NCI-H345 treated with DMSO at 0.1 percent for 48 hours (cell line): ENCODE data around the gene GPM6B.

Source experiments
- DNase-seq: peaks from one replicate; lab custom pipeline; 2025; ENCODE audit not compliant: unreplicated experiment; lab: John Stamatoyannopoulos, UW

GPM6B gene

DNA sequence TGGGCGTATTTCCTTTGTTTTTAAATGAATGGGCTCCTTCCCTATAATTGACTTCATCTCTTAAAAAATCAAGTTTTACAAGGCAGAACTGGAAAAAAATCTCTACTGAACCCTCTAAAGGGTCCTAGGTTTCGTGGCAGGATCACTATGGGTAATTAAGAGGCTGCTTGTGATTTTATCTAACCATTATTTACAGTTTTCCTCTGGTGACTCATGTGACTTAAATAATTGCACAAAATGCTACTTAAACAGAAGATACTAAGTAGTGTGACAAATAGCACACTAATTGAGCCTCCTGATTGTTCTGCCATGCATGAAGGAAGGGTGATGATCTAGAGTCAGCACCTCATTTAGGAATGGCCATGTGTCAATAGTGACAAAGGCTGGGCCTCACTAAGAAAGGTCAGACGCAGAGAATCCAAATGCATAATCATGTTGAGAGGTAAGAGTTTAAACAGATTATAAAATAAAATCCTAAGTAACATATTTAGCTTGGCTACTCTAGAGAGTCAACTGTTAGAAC, 46.8 kb downstream of the GPM6B start:
- DNase-seq: no peak

DNA sequence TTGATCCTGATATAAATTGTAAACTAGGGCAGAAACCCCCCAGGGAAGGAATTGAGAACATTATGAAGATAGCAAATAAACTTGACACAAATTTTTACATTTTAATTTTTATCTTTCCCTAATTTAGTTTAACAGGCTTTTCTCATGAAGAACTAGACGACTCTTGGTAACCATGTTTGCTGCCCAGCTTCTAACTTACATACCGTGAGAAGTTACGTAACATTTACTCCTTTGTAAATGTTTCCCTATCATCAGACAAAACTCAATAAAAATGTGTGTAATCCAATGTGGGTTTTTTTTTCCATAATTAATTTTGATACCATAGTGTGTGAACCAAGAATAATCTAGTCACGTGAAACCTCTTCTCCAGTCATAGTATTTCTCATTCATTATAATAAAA, 48.0 kb downstream of the GPM6B start:
- no peak for DNase-seq

DNA sequence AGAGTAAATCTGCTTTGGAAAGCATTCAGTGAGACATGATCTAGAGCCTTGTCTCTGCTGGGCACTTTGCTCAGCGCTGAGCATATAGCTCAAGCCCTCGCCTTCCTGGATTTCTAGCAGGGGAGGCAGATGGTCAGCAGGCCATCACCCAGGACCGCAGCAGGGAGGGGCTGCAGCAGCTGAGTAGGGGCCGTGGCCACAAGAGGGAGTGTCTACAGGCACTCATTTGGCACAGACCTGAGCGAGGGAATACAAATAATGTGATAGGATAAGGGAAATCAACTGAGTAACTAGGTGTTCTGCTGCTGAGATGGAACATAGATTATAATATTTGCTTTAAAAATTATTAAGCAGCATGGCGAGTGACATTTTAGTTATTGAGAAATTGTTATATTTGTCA, 52.1 kb downstream of the GPM6B start:
- no peak for DNase-seq

DNA sequence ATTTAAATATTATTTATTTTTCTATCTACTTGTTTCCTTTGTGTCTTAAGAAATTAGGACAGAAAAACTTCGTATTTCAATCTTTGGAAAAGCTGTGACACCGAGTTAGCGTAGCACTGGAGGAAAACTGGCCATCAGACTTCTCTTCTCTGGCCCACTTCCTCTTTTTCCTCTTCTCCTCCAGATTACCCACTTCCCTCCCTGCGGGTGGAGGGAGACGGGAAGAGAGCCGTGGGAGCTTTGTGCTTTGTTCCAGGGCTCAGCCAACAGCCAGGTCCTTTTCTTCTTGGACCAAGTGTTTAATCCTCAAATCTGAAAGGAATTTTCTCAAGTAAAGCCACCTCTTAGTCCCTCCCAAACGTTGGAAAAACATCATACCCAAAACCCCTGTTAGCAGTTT, 52.6 kb downstream of the GPM6B start:
- DNase-seq: no peak

DNA sequence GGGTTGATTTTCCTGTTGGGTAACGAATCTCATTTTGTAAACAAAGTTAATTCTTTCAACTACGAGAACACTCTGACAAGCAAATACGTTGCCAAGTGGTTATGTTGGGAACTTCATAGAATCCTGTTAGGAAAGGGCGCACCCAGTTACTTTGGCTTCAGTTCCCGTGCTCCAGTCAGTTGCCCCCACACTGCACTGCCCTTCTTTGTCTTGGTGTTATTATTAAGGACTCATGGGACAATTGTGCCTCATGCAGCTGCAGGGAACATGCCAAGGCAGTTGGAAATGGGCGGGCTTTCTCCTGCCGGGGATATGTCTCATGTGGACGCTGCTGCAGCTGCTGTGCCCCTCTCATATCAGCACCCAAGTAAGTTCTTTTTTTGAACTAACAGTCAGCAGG, 53.4 kb downstream of the GPM6B start:
- no peak for DNase-seq

DNA sequence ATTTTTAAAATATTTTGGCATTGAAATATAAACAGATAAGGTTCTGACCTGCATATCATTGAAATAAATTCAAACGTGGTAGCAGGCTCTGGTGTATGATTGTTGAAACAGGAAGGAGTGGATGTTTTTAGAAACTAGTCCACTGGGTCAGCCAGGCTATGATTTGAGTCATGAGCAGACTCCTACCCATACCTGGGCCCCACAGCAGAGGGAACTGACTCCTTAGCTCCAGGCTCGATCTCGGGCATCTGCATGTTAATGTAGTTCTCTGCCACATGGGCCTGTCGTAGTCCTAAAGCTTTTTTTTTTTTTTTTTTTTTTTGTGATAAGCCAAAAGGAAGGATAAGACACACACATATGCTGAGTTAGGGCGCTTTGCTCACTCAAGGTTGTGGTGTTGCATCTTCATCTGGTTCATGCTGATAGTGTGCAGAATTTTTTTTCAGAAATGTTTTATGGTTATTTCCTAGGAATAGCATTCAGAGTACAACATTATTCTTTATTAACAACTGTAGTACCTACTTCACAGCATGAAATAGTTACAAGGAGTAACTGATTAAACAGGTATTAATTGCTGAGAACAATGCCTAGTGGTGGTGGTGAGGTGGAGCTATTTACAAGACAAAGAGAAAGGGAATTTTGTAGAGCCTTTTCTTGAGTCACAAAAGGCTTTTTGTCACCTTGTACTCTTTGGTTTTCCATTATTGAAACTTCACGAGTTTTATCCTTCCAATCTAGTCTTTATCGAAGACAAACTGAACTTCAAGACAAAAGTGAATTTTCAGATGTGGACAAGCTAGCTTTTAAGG, 55.1 kb downstream of the GPM6B start:
- no peak for DNase-seq

DNA sequence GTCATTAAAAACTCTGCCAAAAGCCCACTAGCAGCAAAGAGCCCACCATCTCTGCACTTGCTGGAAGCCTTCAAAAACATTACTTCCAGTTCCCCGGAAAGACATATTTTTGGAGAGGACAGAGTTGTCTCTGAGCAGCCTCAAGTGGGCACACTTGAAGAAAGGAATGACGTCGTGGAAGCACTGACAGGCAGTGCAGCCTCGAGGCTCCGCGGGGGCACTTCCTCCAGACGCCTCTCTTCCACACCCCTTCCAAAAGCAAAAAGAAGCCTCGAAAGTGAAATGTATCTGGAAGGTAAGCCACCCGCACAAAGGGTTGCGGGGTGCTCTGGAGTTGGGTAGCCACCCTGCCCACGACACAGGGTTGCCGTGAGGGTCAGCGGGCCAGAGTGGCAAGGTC, 56.5 kb downstream of the GPM6B start:
- no peak for DNase-seq

DNA sequence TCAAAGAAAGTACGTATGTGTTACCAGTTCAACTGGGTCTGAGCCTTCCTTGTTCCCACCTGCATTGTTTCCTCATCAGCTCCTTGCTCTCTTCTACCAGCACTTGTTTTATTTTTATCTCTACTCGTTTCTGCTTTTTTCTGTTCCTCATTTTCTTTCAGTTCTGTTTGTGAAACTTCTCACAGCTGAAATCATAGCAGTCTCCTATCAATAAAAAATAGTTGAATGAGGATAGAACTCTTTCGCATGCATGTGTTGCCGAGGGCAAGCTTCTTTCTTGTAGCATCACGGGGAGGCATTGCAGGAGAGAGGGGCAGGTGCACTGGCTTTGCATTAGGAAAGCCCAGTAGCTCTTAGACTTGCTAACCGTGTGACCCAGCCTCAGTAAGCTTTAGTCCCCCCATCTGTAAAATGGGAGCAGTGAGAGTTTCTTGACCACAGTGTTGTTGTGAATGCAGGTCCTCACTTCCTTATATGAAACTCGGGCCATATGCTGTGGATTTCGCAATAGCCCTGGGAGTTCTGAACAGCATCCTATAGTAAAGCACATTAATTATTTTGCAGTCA, 57.7 kb downstream of the GPM6B start:
- DNase-seq: no peak

DNA sequence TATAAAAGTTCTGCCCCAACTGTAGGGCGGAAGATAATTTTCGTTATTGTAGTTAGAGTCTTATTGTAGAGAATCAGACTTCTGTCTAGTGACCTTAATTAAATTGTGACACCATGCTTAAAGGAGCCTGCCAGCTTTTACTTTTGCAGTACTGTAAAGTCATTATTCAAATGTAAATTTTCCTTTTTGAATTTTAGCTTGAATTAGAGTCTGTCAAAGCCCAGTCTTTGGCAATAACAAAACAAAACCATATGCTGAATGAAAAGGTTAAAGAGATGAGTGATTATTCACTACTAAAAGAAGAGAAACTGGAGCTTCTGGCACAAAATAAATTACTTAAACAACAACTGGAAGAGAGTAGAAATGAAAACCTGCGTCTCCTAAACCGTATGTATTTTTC, 60.5 kb downstream of the GPM6B start:
- DNase-seq: no peak

DNA sequence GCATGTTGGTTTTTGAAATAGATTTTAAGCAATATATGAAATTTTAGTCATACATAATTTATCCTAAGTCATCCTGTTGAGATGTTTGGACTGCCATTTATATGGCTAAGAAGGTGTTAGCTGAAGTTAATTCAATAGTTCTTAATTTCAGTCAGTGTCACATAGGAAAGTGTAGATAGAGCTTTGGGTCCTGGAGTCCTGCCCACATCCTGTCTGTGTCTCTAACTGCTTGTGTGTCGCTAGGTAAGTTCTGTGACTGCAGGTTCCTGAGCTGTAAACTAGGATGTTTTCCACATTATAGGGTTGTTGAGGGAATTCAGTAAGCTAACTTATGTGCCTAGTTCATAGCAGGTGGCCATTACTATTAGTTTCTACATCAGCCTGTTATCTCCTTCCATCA, 61.6 kb downstream of the GPM6B start:
- DNase-seq: no peak

DNA sequence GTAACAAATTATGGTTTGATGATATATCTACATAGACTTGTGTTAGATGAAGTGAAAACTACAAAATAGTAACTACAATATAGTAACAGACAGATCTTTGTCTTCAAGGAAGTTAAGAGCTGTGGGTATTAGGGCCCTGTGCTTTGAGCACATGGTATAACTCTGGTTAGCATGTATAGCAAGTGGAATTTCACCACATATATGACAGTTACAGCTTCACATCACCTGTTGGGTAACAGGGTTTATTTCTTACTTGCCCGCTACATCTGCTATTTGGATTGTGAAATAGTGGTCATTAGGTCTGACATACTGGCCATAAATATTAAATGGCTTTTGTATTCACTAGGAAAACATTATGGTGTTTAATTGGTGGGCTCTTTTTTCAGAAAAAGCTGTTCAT, 62.1 kb downstream of the GPM6B start:
- no peak for DNase-seq

DNA sequence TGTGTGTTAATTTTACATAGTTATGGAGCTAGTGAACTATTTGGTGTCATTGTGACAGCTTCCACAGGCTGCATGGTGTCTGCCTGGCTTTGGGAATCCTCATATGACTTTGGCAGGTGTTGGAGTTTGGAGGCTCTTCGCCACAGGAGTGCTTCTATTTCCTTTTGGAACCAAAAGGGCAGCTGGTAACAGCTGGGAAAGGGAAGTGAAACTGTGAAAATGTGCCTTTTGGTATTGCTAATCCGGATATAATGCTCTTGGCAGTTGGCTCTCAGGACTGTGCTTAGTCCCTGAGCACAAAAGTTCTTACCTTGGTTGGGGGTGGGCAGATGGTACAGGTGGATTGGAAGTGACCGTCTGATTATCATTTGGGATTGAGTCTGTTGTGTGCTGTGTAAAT, 64.2 kb downstream of the GPM6B start:
- no peak for DNase-seq

DNA sequence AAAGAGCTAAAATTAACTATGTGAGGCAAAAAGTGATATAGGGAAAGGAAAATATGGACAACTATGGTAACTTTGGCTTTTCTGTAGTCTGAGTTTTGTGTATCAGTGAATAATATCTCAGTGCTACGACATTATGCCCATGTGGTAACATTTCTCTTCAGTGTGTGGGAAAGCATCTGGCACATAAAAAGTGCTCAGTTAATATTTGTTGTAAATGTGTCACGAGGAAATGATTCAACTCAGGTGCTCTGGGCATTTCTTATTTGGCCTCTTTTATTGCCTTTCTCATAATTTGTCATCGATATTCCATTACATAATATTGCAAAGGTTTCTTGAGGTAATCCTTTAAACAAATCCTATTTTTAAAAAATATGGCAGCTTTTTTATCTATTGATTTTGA, 64.8 kb downstream of the GPM6B start:
- no peak for DNase-seq

DNA sequence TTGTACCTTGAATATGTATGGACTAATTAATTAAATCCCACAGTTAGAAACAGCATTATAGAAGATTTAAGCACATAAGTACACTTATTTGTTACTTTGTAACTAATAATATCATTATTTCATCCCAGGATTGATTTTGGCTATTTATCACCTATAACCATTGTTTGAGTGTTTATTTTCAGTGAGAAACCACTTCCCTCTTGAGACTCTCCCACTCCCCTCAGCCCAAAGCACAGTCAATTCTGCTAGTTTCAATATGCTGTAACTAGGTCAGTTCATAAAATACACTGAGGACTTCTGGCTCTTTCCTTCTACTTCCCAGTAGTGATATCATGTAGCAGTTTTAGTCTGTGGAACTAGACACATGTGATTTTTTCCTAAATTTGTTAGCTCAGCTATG, 66.1 kb downstream of the GPM6B start:
- no peak for DNase-seq

DNA sequence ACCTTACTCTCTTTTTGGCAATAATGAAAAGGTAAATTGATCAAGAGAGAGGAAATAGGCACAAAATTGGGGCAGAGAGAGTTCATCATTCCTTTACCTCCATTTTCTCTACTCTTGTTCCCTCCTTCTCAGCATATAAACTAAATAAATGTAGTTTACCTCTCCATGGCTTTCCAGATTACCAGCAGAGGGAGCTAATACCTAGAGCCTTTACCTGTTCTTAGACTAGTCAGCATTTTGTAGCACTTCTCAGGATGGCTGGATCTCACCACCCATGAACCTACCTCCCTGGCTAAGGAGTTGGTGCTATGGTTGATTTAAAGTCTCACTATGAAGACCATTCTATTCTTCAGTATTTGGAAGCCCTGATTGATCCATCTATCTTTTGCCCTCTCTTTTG, 66.7 kb downstream of the GPM6B start:
- peak; percentile 24 for DNase-seq

DNA sequence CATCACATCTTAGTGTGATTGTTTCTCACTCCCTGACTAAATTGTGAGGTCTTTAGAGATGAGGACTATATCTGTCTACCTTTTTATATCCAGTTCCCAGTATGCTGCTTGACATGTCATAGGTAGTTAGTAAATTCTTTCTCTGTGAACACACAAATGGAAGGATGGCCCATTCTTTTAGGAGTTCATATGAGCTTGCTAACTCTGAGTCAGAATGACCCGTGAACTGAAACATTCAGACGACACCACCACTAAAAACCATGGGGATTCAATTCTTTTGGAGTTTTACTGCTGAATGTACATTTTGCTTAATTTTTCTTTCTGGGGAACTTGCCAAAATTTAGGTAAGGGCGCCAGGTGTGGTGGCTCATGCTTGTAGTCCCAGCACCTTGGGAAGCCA, 68.4 kb downstream of the GPM6B start:
- no peak for DNase-seq

DNA sequence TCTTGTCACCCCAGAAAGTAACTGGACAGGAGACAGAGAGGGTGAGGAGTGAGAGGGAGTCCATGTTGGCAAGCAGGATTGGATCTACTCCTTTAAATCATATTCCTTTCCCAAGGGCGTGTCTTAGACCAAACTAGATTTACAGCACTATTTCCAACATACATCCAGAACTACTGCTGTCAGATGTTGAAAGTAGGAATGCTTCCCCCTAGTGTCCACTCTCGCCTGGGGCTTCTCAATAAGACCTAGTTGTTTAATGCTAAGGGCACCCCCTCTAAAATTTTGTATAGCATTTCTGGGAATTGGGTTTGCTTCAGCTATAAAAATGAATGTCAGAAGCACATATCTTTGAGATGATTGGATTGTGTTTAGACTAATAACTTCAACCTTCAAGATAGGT, 69.1 kb downstream of the GPM6B start:
- no peak for DNase-seq

DNA sequence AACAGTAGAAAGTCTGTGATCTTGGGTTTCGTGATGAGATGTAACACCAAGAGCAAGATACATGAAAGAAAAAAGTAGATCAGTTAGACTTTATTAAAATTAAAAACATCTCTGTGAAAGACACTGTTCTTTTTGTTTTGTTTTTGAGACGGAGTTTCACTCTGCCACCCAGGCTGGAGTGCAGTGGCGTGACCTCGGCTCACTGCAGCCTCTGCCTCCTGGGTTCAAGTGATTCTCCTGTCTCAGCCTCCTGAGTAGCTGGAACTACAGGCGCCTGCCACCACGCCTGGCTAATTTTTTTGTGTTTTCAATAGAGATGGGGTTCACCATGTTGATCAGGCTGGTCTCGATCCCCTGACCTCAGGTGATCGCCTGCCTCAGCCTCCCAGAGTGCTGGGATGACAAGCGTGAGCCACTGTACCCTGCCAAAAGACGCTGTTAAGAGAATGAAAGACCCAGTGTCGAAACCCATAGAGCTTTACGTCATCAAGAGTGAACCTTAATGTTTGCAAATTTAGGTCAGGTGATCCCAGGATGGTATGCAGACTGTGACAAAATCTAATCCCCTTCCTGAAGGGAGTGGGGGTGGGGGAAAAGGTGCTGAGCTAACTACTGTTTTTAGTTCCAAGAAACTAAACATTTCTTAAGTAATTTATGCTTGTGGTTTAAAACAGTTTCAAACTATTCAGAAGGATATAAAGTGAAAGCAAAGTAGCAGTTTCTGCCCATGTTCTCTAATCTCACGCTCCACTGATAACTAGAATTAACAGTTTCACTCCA, 74.3 kb downstream of the GPM6B start:
- no peak for DNase-seq

DNA sequence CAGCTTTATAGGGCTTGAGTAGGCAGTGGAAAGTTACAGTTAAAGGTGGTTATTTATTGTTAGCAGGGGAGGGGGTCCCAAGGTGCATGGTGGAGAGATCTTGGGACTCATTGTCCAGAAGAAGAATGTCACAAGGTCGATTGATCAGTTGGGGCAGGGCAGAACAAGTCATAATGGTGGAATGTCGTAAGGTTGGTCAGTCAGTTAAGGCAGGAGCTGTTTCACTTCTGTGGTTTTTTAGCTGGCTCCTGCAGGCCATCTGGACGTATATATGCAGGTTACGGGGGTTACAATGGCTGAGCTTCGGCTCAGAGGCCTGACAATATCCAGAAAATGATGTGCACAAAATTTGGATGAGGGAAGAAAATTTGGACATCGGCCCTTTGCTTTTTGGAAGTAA, 75.2 kb downstream of the GPM6B start:
- no peak for DNase-seq

DNA sequence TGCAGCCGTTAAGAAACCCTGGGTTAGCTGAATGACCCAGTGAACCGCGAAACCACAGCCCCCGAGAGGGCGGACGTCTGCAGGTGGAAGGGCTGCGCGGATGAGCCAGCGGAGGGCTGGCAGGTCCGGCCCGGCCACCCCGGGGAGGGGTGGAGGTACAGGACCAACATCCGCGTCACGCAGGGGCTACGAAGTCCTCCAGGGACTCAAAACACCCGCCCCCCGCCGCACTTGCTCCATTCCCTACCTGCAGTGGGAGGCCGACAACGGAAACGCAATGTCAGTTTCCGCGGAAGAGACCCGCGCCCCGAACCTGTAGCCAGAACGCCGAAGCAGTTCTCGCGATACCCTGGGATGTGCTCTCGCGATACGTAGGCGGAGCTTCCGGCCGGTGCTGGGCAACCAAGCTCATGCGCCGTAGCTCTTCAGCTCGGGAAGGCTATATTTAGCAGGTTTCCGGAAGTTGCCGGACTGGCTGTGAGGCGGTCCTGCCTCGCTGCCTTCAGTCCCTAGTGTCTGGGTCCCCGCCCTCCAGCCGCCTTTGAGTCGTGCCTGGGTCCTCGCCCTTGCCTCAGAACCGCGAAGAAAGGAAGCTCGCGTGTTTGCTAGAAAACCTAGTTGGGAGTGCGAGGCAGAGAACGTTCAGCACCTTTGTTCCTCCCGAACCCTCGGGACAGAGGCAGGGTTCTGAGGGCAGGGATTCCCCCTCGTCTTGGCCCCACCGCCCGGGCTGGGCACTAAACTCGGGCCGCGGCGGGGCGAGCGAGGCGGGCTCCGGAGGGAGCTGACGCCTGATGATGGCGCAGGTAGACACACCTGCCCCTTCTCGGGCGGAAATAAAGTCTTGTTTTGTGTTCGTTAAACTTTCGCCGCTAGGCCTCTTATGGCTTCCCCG, 82.4 kb downstream of the GPM6B start, which contains the start of the genes OFD1 and TRAPPC2:
TSS of gene OFD1 (plus strand) at position 471 of the 895 bp plus-strand sequence. CDS start at position 795, 324 bp downstream.
TSS of gene TRAPPC2 (minus strand) at position 343 of the 895 bp plus-strand sequence. CDS start 14,657 bp downstream, outside the sequence.
- DNase-seq: peak; percentile 81

DNA sequence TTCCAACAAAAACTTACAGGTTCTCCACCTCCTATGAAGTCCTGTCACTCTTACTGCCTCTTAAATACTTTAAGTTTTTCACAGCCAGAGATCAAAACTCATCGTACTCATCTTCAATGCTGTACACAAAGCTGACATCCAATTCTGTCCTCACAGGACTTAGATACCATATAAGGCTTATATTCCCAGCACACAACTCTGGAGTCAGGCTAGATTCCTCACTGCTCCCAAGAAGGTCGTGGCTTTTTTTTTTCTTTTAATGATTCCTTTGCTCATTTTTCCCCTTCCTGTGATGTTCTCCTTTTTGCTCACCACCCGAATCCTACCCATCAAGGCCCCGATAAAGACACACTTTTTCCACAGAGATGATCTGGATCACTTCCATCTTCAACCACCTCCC, 83.4 kb downstream of the GPM6B start:
- DNase-seq: no peak
